Body of pancreas (tissue), 4 donors: ENCODE data around the gene CCNY. TPM values are rescaled to one million over a fixed set of nuclear protein-coding genes. Genes with fewer than 3 reads are reported as not detected.

ENCODE experiments used
- ATAC-seq: fragments of 150-250 bp; one replicate; pipeline ENCODE4 v1.9.1; 2016
- DNase-seq, 4 donors: peaks; one replicate each; pipeline ENCODE4 v3.0.0-alpha.2; 2019
- H3K27ac ChIP-seq, 4 donors: fragments of 200-600 bp; sonication (generic); 1 replicate in 3 of 4; 2 replicates in 1 of 4; pipeline versions ENCODE4 v1.5.1 to v1.6.1; 2016 to 2019; ENCODE audit warnings: mild to moderate bottlenecking in 1 of 4, mixed read lengths in 1 of 4, moderate library complexity in 1 of 4
- H3K27me3 ChIP-seq, 2 donors: fragments of 200-600 bp; sonication (generic); one replicate each; pipeline ENCODE4 v1.6.0; 2016; ENCODE audit warnings: mild to moderate bottlenecking in 1 of 2
- H3K36me3 ChIP-seq, 2 donors: fragments of 200-600 bp; sonication (generic); replicated peaks in 1 of 2; 2 replicates each; pipeline ENCODE4 v1.5.1; 2016; ENCODE audit warnings: low read depth in 2 of 2; ENCODE audit not compliant: insufficient read depth in 1 of 2
- H3K4me1 ChIP-seq: fragments of 200-600 bp; sonication (generic); one replicate; pipeline ENCODE4 v1.6.0; 2016
- H3K4me3 ChIP-seq, 2 donors: fragments of 200-600 bp; sonication (generic); 1 replicate in 1 of 2; 2 replicates in 1 of 2; pipeline ENCODE4 v1.5.1; 2016 to 2019
- H3K9me3 ChIP-seq, 3 donors: fragments of 200-600 bp; sonication (generic); 1 replicate in 2 of 3; 2 replicates in 1 of 3; pipeline ENCODE4 v1.5.1; 2016
- CTCF ChIP-seq, 7 experiments: fragments of 450-650 bp in 4 of 7; fragments of 200-600 bp in 3 of 7; sonication (generic) in 3 of 7; IDR thresholded peaks; one replicate each; pipeline ENCODE4 v1.5.1; 2016 to 2019; ENCODE audit warnings: antibody characterized with exemption in 7 of 7
- POLR2A ChIP-seq, 3 donors: fragments of 450-650 bp; IDR thresholded peaks; one replicate each; pipeline ENCODE4 v1.6.1; 2016; ENCODE audit warnings: antibody characterized with exemption in 3 of 3, mild to moderate bottlenecking in 2 of 3
- WGBS, 2 donors: methylation state at CpG; one replicate each; pipeline ENCODE4 v1.1.5; 2017; 5-methylcytosine and 5-hydroxymethylcytosine counted together
- intact Hi-C: fragments of 100-400 bp; cut with DNase I; formaldehyde crosslinking; loops from one replicate; pipeline ENCODE4 v1.15.1; 2023
- total RNA-seq, 2 donors: library from RNA; depleted of rRNA; stranded (reverse); fragments of >200 nt; gene quantifications; one replicate each; pipeline ENCODE4 v1.1.0, GENCODE V29; 2016

The CCNY gene
- total RNA-seq, 2 donors from 2014 or later = 9.6 to 18.9 TPM

GRCh38 chr10:35505241-35505873 is 169.0 kb downstream of the CCNY start:
- intact Hi-C loops = no loop called here
- no peaks in the 10 kb centered on the region for H3K36me3 ChIP-seq
- no peak for DNase-seq
- TF ChIP-seq CTCF (IDR thresholded peaks at IDR 0.05) (no peak), POLR2A (IDR thresholded peaks at IDR 0.05) (no peak)
- no peak overlapping the region for H3K4me3 ChIP-seq
- H3K9me3 ChIP-seq = no peaks in the 10 kb centered on the region
- H3K27me3 ChIP-seq = no peaks in the 10 kb centered on the region
- 75 to 79% methylated on average over 3 of the region's 3 CpGs for WGBS, 2 donors
- no peak overlapping the region for H3K27ac ChIP-seq
- no peak for ATAC-seq
- peaks cover 11% of the 10 kb centered on the region for H3K4me1 ChIP-seq

- intact Hi-C loops = no loop called here
- TF ChIP-seq CTCF (IDR thresholded peaks at IDR 0.05) (no peak), POLR2A (IDR thresholded peaks at IDR 0.05) (no peak)
- no peaks in the 10 kb centered on the region for H3K36me3 ChIP-seq
- H3K4me1 ChIP-seq = peaks cover 11% of the 10 kb centered on the region
- H3K27me3 ChIP-seq = no peaks in the 10 kb centered on the region
- no peaks in the 10 kb centered on the region for H3K9me3 ChIP-seq
- DNase-seq (no peak), ATAC-seq (no peak)
- H3K27ac ChIP-seq = no peak overlapping the region
- H3K4me3 ChIP-seq = no peak overlapping the region
These were observed 170.4 kb downstream of the CCNY start for GRCh38 chr10:35506741-35507140.

GRCh38 chr10:35507519-35508109 is 171.3 kb downstream of the CCNY start:
- intact Hi-C loops = no loop called here
- Histone ChIP-seq H3K4me1 (peaks cover 11% of the 10 kb centered on the region), H3K9me3 (no peaks in the 10 kb centered on the region), H3K27ac (no peak overlapping the region), H3K36me3 (no peaks in the 10 kb centered on the region), H3K4me3 (no peak overlapping the region), H3K27me3 (no peaks in the 10 kb centered on the region)
- no peak for TF ChIP-seq POLR2A (IDR thresholded peaks at IDR 0.05)
- TF ChIP-seq CTCF (IDR thresholded peaks at IDR 0.05) = no peak
- no peak for DNase-seq
- ATAC-seq = no peak
- WGBS, 2 donors = 76 to 81% methylated on average over 8 of the region's 8 CpGs

- no peak for TF ChIP-seq CTCF (IDR thresholded peaks at IDR 0.05)
- TF ChIP-seq POLR2A (IDR thresholded peaks at IDR 0.05) = no peak
- Histone ChIP-seq H3K27ac (no peak overlapping the region), H3K9me3 (no peaks in the 10 kb centered on the region), H3K36me3 (no peaks in the 10 kb centered on the region), H3K27me3 (no peaks in the 10 kb centered on the region), H3K4me1 (peaks cover 6% of the 10 kb centered on the region), H3K4me3 (no peak overlapping the region)
- 89 to 97% methylated on average over 1 of the region's 1 CpG for WGBS, 2 donors
- ATAC-seq = no peak
- intact Hi-C loops = no loop called here
- DNase-seq = no peak
These were observed 172.3 kb downstream of the CCNY start for GRCh38 chr10:35508647-35509046.

GRCh38 chr10:35510891-35511290 is 174.6 kb downstream of the CCNY start:
- Histone ChIP-seq H3K4me3 (no peak overlapping the region), H3K27me3 (no peaks in the 10 kb centered on the region), H3K9me3 (no peaks in the 10 kb centered on the region), H3K4me1 (no peaks in the 10 kb centered on the region), H3K27ac (no peak overlapping the region), H3K36me3 (no peaks in the 10 kb centered on the region)
- DNase-seq = no peak
- no peak for TF ChIP-seq POLR2A (IDR thresholded peaks at IDR 0.05)
- no peak for TF ChIP-seq CTCF (IDR thresholded peaks at IDR 0.05)
- intact Hi-C loops = no loop called here
- WGBS, 2 donors = 94 to 96% methylated on average over 8 of the region's 8 CpGs
- ATAC-seq = no peak
